ENCODE data around the gene ETDC. TPM values are rescaled to one million over a fixed set of nuclear protein-coding genes. Genes with fewer than 3 reads are reported as not detected.
"Not testable (repeated sequence)": the region's sequence is repeated elsewhere in the genome, so short reads cannot be mapped to it uniquely, and the experiment has no call there.

Gene ETDC
- total RNA-seq, 2 experiments from 2014 or later: not detected

- Mint-ChIP-seq H3K4me3 (no peak overlapping the region), H3K27me3 (no peaks in the 10 kb centered on the region), H3K27ac (no peak overlapping the region), H3K4me1 (peaks cover 11% of the 10 kb centered on the region), H3K36me3 (ENCODE audit: low read depth) (peaks cover 2% of the 10 kb centered on the region), H3K9me3 (ENCODE audit: low read depth) (peaks cover 3% of the 10 kb centered on the region)
- POLR2A ChIA-PET: no interaction called here
- intact Hi-C loops (cut with DNase I, micrococcal nuclease): no loop called here
- CTCF ChIA-PET: no interaction called here
- ATAC-seq (no peak), DNase-seq (no peak)
These were observed 880 bp upstream of the ETDC start for GRCh38 chrX:135308345-135308855.

- H3K9me3 Mint-ChIP-seq (ENCODE audit: low read depth): peaks cover 25% of the 10 kb centered on the region
These were observed 6.6 kb downstream of the ETDC start for GRCh38 chrX:135315864-135316263.

DNA sequence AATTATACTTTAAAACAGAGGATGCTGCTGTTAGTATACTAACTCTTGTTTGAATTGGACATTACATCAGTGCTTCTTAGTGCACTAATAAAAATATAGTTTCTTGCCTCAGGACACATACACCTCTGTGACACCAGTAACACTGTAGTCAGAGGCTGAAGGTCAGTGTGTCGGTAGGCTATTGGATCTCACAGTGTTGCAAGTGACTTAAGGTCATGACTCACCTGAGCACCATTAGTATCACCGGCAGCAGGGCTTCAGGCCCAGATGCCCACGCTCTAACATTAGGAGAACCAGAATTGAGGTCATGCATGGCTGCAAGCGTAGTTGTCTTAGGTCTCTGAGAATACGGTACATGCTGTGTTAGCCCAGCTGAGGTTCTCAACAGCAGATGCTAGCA, 15.2 kb downstream of the ETDC start:
- peaks cover 56% of the 10 kb centered on the region for H3K36me3 Mint-ChIP-seq (ENCODE audit: low read depth)
- ATAC-seq (no peak), DNase-seq (no peak)
- H3K4me3 Mint-ChIP-seq: no peak overlapping the region
- H3K27ac Mint-ChIP-seq: no peak overlapping the region
- CTCF ChIA-PET: no interaction called here
- intact Hi-C loops (cut with DNase I, micrococcal nuclease): no loop called here
- no peaks in the 10 kb centered on the region for H3K4me1 Mint-ChIP-seq
- H3K9me3 Mint-ChIP-seq (ENCODE audit: low read depth): peaks cover 20% of the 10 kb centered on the region
- POLR2A ChIA-PET: no interaction called here
- H3K27me3 Mint-ChIP-seq: no peaks in the 10 kb centered on the region

More at GRCh38 chrX:135315864-135316263, 6.6 kb downstream of the ETDC start:
- Mint-ChIP-seq H3K36me3 (ENCODE audit: low read depth) (peaks cover 19% of the 10 kb centered on the region), H3K4me3 (no peak overlapping the region), H3K4me1 (no peaks in the 10 kb centered on the region), H3K27me3 (no peaks in the 10 kb centered on the region), H3K27ac (no peak overlapping the region)
- no peak for DNase-seq
- ChIA-PET CTCF (no interaction called here), POLR2A (no interaction called here)
- intact Hi-C loops (cut with DNase I, micrococcal nuclease): no loop called here
- no peak for ATAC-seq

DNA sequence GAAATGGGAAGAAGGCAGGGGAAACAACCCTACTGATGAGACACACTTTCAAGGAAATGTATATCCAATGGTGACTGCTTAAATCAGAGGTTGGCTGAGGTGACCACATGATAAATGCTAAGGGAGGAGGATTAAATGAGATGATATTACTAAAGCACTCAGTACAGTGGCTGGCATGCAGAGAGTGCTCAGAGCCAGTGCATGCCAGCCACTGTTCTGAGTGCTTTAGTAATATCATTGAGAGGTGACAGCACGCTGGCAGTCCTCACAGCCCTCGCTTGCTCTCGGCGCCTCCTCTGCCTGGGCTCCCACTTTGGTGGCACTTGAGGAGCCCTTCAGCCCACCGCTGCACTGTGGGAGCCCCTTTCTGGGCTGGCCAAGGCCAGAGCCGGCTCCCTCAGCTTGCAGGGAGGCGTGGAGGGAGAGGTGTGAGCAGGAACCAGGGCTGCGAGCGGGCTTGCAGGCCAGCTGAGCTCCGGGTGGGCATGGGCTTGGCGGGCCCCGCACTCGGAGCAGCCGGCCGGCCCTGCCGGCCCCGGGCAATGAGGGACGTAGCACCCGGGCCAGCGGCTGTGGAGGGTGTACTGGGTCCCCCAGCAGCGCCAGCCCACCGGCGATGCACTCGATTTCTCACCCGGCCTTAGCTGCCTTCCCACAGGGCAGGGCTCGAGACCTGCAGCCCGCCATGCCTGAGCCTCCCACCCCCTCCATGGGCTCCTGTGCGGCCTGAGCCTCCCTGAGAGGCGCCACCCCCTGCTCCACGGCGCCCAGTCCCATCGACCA, 15.9 kb downstream of the ETDC start:
- H3K27me3 Mint-ChIP-seq; POLR2A ChIA-PET; DNase-seq; H3K27ac Mint-ChIP-seq; H3K4me1 Mint-ChIP-seq; ATAC-seq; intact Hi-C loops (cut with DNase I, micrococcal nuclease); CTCF ChIA-PET; H3K4me3 Mint-ChIP-seq: not testable (repeated sequence)
- Mint-ChIP-seq H3K36me3 (ENCODE audit: low read depth) (peaks cover 59% of the 10 kb centered on the region), H3K9me3 (ENCODE audit: low read depth) (peaks cover 20% of the 10 kb centered on the region)

DNA sequence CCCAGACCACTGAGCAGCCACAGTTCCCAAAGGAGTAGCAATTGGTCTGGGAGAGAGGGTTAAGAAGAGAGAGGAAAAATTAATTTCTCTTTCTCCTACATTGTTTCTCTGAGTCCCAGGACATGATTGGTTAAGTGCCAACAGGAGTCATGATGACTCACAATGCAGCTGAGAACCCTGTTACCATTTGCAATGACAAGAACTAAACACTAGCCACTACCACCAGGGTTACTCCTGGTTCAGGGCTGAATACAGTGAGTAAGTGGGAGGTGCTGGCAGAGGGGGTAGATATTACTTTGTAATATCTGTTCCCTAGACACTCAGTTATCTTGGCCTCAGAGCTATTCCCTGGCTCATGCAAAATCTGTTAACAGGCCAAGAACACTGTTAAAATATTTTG, 18.0 kb downstream of the ETDC start:
- ATAC-seq (no peak), DNase-seq (no peak)
- H3K4me3 Mint-ChIP-seq: no peak overlapping the region
- peaks cover 6% of the 10 kb centered on the region for H3K4me1 Mint-ChIP-seq
- no peaks in the 10 kb centered on the region for H3K27me3 Mint-ChIP-seq
- no peak overlapping the region for H3K27ac Mint-ChIP-seq
- ChIA-PET CTCF (no interaction called here), POLR2A (no interaction called here)
- peaks cover 48% of the 10 kb centered on the region for H3K36me3 Mint-ChIP-seq (ENCODE audit: low read depth)
- peaks cover 13% of the 10 kb centered on the region for H3K9me3 Mint-ChIP-seq (ENCODE audit: low read depth)
- intact Hi-C loops (cut with DNase I, micrococcal nuclease): no loop called here

DNA sequence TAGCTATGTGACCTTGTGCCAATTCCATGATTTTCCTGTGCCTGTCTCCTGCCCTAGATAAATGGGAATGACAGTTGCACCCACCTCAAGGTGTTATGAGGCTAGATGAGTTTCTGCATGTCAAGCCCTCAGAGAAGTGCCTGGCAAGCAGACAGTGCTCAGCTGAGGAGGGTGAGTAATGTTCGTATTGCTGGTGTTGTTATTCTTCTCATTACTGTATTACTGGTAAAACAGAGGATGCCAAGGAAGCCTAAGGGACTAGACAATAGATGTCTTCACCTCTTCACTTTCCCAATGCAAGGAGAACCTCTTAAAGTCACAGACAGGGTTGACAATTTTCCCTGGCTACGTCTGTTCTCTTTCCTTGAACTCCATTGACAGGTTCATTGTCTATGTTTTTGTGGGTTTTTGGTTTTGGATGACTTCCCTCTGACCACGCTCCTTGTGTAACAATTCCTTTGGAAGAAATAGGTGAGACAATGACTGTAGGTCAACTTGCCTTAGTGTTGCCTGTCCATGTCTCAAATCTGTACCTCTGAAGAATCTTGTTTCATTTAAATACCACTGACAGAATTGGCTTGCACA, 19.2 kb downstream of the ETDC start:
- intact Hi-C loops (cut with DNase I, micrococcal nuclease): no loop called here
- no peak overlapping the region for H3K4me3 Mint-ChIP-seq
- ChIA-PET CTCF (no interaction called here), POLR2A (no interaction called here)
- no peak for ATAC-seq
- H3K4me1 Mint-ChIP-seq: peaks cover 6% of the 10 kb centered on the region
- peaks cover 48% of the 10 kb centered on the region for H3K36me3 Mint-ChIP-seq (ENCODE audit: low read depth)
- no peaks in the 10 kb centered on the region for H3K27me3 Mint-ChIP-seq
- no peak overlapping the region for H3K27ac Mint-ChIP-seq
- no peak for DNase-seq
- peaks cover 8% of the 10 kb centered on the region for H3K9me3 Mint-ChIP-seq (ENCODE audit: low read depth)

GRCh38 chrX:135330706-135331105, 21.4 kb downstream of the ETDC start:
- DNase-seq (no peak), ATAC-seq (no peak)
- Mint-ChIP-seq H3K4me1 (peaks cover 6% of the 10 kb centered on the region), H3K27ac (no peak overlapping the region), H3K36me3 (ENCODE audit: low read depth) (peaks cover 43% of the 10 kb centered on the region), H3K4me3 (no peak overlapping the region), H3K27me3 (no peaks in the 10 kb centered on the region), H3K9me3 (ENCODE audit: low read depth) (peaks cover 4% of the 10 kb centered on the region)
- intact Hi-C loops (cut with DNase I, micrococcal nuclease): no loop called here
- ChIA-PET CTCF (no interaction called here), POLR2A (no interaction called here)

- Mint-ChIP-seq H3K4me1 (peaks cover 9% of the 10 kb centered on the region), H3K27ac (no peak overlapping the region), H3K36me3 (ENCODE audit: low read depth) (peaks cover 36% of the 10 kb centered on the region), H3K4me3 (no peak overlapping the region), H3K27me3 (no peaks in the 10 kb centered on the region), H3K9me3 (ENCODE audit: low read depth) (peaks cover 3% of the 10 kb centered on the region)
- intact Hi-C loops (cut with DNase I, micrococcal nuclease): no loop called here
- CTCF ChIA-PET: no interaction called here
- DNase-seq: no peak
- ATAC-seq: no peak
- POLR2A ChIA-PET: no interaction called here
These were observed 22.2 kb downstream of the ETDC start for GRCh38 chrX:135331525-135331924.

DNA sequence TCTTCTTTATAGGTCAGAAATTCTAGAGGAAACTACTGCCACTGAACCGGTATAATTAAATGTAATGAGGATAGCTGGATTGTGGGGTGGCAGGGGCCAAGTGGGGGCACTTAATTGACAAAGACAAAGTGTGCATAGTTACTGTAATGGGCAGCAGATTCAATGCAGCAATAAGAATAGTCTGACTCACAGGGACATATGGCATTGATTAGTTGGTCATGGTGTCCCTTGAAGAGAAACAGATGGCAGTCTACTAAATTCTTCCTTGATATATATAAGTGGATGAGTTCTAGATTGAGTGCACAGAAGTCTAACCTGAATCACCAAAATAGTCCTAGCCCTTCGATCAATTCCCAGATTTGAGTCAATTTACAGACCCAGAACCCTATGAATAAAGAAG, 31.6 kb downstream of the ETDC start:
- Mint-ChIP-seq H3K36me3 (ENCODE audit: low read depth) (peaks cover 11% of the 10 kb centered on the region), H3K4me1 (peaks cover 61% of the 10 kb centered on the region), H3K27ac (no peak overlapping the region), H3K4me3 (peak overlapping the region; percentile 91), H3K27me3 (no peaks in the 10 kb centered on the region), H3K9me3 (ENCODE audit: low read depth) (no peaks in the 10 kb centered on the region)
- POLR2A ChIA-PET: no interaction called here
- ATAC-seq (no peak), DNase-seq (no peak)
- CTCF ChIA-PET: interaction anchor here (0.6 kb wide), 1 partner anchor 618 kb away, joined by 3 read pairs; no protein-coding TSS in a partner anchor
- intact Hi-C loops (cut with DNase I, micrococcal nuclease): no loop called here

- ChIA-PET POLR2A (no interaction called here), CTCF (no interaction called here)
- peak overlapping the region; percentile 72 for H3K4me3 Mint-ChIP-seq
- peak overlapping the region; percentile 85 for H3K27ac Mint-ChIP-seq
- H3K4me1 Mint-ChIP-seq: peaks cover 36% of the 10 kb centered on the region
- ATAC-seq (no peak), DNase-seq (peak; percentile 4)
- no peaks in the 10 kb centered on the region for H3K27me3 Mint-ChIP-seq
- no peaks in the 10 kb centered on the region for H3K9me3 Mint-ChIP-seq (ENCODE audit: low read depth)
- intact Hi-C loops (cut with DNase I, micrococcal nuclease): loop anchor here in 1 of 2 experiments (5.0 kb wide), 1 partner anchor 132 kb away; no protein-coding TSS in a partner anchor
- peaks cover 4% of the 10 kb centered on the region for H3K36me3 Mint-ChIP-seq (ENCODE audit: low read depth)
These were observed 35.9 kb downstream of the ETDC start for GRCh38 chrX:135345107-135345589.

- peaks cover 8% of the 10 kb centered on the region for H3K36me3 Mint-ChIP-seq (ENCODE audit: low read depth)
- H3K9me3 Mint-ChIP-seq (ENCODE audit: low read depth): no peaks in the 10 kb centered on the region
- no peak overlapping the region for H3K27ac Mint-ChIP-seq
- H3K4me3 Mint-ChIP-seq: no peak overlapping the region
- ChIA-PET CTCF (no interaction called here), POLR2A (no interaction called here)
- intact Hi-C loops (cut with DNase I, micrococcal nuclease): loop anchor here in 1 of 2 experiments (5.0 kb wide), 1 partner anchor 130 kb away; no protein-coding TSS in a partner anchor
- no peaks in the 10 kb centered on the region for H3K27me3 Mint-ChIP-seq
- ATAC-seq: no peak
- DNase-seq: no peak
- H3K4me1 Mint-ChIP-seq: peaks cover 18% of the 10 kb centered on the region
These were observed 37.7 kb downstream of the ETDC start for GRCh38 chrX:135346975-135347374.
